Measurements from ENCODE around the gene PHC2.

DNA sequence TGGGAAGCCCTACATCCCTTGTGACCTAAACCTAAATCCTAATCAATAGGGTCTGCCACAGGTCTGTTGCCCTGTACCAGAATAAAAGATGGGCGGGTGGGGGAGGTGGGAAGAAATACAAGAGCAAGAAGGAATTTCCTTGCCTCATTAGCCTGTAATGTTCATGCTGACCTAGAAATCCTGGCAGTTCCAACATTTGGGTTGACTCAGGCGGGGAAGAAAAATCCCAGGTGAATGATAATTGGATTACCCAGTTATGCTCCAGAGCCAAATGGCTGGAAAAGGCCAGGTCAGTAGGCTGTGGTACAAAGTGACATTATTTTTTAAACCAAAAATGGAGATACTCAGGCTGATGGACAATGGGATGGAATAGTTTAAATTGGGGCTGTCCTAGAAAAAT lies 82.7 kb downstream of the PHC2 start:
- TF ChIP-seq POLR2A (IDR thresholded peaks at IDR 0.05) (no peak), POLR2AphosphoS5 (IDR thresholded peaks at IDR 0.05) (peak in 1 of 3 donors; percentile 37)
- TF ChIP-seq, protein P1, sequence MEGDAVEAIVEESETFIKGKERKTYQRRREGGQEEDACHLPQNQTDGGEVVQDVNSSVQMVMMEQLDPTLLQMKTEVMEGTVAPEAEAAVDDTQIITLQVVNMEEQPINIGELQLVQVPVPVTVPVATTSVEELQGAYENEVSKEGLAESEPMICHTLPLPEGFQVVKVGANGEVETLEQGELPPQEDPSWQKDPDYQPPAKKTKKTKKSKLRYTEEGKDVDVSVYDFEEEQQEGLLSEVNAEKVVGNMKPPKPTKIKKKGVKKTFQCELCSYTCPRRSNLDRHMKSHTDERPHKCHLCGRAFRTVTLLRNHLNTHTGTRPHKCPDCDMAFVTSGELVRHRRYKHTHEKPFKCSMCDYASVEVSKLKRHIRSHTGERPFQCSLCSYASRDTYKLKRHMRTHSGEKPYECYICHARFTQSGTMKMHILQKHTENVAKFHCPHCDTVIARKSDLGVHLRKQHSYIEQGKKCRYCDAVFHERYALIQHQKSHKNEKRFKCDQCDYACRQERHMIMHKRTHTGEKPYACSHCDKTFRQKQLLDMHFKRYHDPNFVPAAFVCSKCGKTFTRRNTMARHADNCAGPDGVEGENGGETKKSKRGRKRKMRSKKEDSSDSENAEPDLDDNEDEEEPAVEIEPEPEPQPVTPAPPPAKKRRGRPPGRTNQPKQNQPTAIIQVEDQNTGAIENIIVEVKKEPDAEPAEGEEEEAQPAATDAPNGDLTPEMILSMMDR (IDR thresholded peaks at IDR 0.05) = no peak
